ENCODE measurements around the gene FCHSD1.

DNA sequence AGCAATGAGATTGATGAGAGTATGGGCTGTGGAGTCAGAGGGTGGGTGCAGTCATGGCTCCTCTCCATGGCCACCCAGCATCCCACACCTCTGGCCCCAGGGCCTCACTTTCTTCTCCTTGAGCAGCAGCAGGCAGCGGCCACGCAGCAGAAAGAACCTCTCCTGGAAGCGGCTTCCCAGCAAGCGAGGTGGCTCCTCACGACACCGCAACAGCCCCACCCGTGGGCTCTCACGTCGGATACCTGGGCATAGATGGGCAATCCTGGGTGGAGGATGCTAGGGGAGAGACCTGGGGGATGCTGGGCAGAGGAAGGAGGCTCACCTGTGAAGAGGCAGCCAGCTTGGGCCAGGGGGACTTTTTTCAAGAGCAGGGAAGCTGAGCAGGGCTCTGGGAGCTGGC is 5.2 kb upstream of the FCHSD1 start:
- TF ChIP-seq RAD21 (IDR thresholded peaks at IDR 0.05; ENCODE audit: low read depth), result no peak
- TF ChIP-seq YY1 (IDR thresholded peaks at IDR 0.05; ENCODE audit: low read depth), result no peak
- TF ChIP-seq CREB1 (IDR thresholded peaks at IDR 0.05; ENCODE audit: low read depth), result no peak
- TF ChIP-seq EP300 (IDR thresholded peaks at IDR 0.05; ENCODE audit: borderline replicate concordance), result no peak
- TF ChIP-seq CEBPB (IDR thresholded peaks at IDR 0.05), result no peak
- TF ChIP-seq ZBTB7A (IDR thresholded peaks at IDR 0.05; ENCODE audit: low read depth), result no peak
- TF ChIP-seq, protein P1, sequence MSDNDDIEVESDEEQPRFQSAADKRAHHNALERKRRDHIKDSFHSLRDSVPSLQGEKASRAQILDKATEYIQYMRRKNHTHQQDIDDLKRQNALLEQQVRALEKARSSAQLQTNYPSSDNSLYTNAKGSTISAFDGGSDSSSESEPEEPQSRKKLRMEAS (IDR thresholded peaks at IDR 0.05), result no peak
- no peak for TF ChIP-seq TCF12 (IDR thresholded peaks at IDR 0.05; ENCODE audit: low read depth)
- no peak for TF ChIP-seq REST (IDR thresholded peaks at IDR 0.05; ENCODE audit: low read depth)

All from Ishikawa (cell line).